Chondrocyte (in vitro differentiated cells): Measurements from ENCODE around the gene S100PBP. TPM values are rescaled to one million over a fixed set of nuclear protein-coding genes. Genes with fewer than 3 reads are reported as not detected.

Experiments used
- DNase-seq: peaks from one replicate; pipeline ENCODE4 v3.0.0; 2021; ENCODE audit warnings: mixed read lengths, low spot score
- H3K27ac Mint-ChIP-seq: one replicate; pipeline ENCODE4 v1.8.0; 2021; ENCODE audit warnings: mild to moderate bottlenecking, moderate library complexity, mixed read lengths; ENCODE audit not compliant: unreplicated experiment
- H3K27me3 Mint-ChIP-seq: 2 replicates; pipeline ENCODE4 v1.8.0; 2021; ENCODE audit warnings: low read depth, mixed read lengths
- H3K36me3 Mint-ChIP-seq: 2 replicates; pipeline ENCODE4 v1.8.0; 2021; ENCODE audit warnings: low read depth, mixed read lengths
- H3K4me1 Mint-ChIP-seq: 2 replicates; pipeline ENCODE4 v1.8.0; 2021; ENCODE audit warnings: low read depth, mild to moderate bottlenecking, mixed read lengths
- H3K4me3 Mint-ChIP-seq: one replicate; pipeline ENCODE4 v1.8.0; 2021; ENCODE audit warnings: mild to moderate bottlenecking, moderate library complexity, mixed read lengths; ENCODE audit not compliant: unreplicated experiment
- H3K9me3 Mint-ChIP-seq: 2 replicates; pipeline ENCODE4 v1.8.0; 2021; ENCODE audit warnings: low read depth, mixed read lengths
- total RNA-seq: library from RNA; stranded (reverse); gene quantifications from 3 replicates; pipeline ENCODE4 v1.2.1, GENCODE V29; 2021
- TF ChIP-seq, protein P1 (sequence below): fragments of 200-600 bp; sonication (generic); IDR thresholded peaks from 2 replicates; pipeline ENCODE4 v1.5.0; 2021; ENCODE audit warnings: antibody characterized with exemption, mild to moderate bottlenecking, moderate library complexity

S100PBP gene
- total RNA-seq, 1 donor from 2014 or later, result 40.5 TPM

DNA sequence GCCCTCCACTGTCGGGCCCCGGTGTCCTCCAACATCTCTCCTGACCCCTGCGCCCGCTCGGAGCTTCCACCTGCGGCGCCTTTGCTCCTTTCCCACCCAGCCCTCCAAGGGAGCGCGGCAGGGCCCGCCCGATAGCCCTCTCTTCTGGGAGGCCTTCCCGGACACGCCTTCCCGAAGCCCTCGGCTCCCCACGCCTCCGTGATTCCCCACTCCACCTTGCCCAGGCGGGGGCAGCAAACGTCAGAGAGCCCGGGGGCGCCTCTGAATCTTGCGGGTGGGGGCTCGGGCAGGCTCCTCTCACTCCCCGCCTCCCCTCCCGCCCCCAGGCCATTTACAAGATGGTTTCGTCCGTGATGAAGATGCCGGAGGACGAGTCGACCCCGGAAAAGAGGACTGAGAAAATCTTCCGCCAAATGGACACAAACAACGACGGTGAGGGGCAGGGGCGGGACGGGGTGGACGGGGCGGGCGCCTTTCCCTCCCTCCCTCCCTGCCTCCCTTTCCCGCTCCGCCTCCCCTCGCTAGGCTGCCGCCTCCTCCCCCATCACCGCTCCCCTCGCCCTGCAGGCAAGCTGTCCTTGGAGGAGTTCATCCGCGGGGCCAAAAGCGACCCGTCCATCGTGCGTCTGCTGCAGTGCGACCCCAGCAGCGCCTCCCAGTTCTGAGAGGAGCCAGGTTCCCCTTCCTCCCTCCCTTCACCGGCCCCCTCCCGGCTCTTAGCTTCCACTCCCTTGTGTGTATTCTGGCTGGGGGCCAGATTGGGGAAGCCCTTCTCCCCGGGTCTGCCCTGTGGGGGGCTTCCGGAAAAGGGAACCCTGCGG lies 76.0 kb downstream of the S100PBP start:
- H3K27ac Mint-ChIP-seq, result no peak overlapping the region
- H3K4me1 Mint-ChIP-seq, result peaks cover 14% of the 10 kb centered on the region
- no peaks in the 10 kb centered on the region for H3K9me3 Mint-ChIP-seq
- H3K36me3 Mint-ChIP-seq, result no peaks in the 10 kb centered on the region
- no peak for DNase-seq
- peaks cover 27% of the 10 kb centered on the region for H3K27me3 Mint-ChIP-seq
- TF ChIP-seq, protein P1, sequence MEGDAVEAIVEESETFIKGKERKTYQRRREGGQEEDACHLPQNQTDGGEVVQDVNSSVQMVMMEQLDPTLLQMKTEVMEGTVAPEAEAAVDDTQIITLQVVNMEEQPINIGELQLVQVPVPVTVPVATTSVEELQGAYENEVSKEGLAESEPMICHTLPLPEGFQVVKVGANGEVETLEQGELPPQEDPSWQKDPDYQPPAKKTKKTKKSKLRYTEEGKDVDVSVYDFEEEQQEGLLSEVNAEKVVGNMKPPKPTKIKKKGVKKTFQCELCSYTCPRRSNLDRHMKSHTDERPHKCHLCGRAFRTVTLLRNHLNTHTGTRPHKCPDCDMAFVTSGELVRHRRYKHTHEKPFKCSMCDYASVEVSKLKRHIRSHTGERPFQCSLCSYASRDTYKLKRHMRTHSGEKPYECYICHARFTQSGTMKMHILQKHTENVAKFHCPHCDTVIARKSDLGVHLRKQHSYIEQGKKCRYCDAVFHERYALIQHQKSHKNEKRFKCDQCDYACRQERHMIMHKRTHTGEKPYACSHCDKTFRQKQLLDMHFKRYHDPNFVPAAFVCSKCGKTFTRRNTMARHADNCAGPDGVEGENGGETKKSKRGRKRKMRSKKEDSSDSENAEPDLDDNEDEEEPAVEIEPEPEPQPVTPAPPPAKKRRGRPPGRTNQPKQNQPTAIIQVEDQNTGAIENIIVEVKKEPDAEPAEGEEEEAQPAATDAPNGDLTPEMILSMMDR, result peak; percentile 74
- H3K4me3 Mint-ChIP-seq, result peak overlapping the region; percentile 69

- peak overlapping the region; percentile 69 for H3K4me3 Mint-ChIP-seq
- peaks cover 24% of the 10 kb centered on the region for H3K27me3 Mint-ChIP-seq
- no peak overlapping the region for H3K27ac Mint-ChIP-seq
- no peaks in the 10 kb centered on the region for H3K36me3 Mint-ChIP-seq
- DNase-seq, result peak; percentile 52
- TF ChIP-seq, protein P1, result no peak
- no peaks in the 10 kb centered on the region for H3K9me3 Mint-ChIP-seq
- peaks cover 14% of the 10 kb centered on the region for H3K4me1 Mint-ChIP-seq
Observed at GRCh38 chr1:32894019-32894600, 76.7 kb downstream of the S100PBP start.

- TF ChIP-seq, protein P1, result no peak
- no peak overlapping the region for H3K4me3 Mint-ChIP-seq
- DNase-seq, result peak; percentile 63
- H3K4me1 Mint-ChIP-seq, result peaks cover 14% of the 10 kb centered on the region
- no peaks in the 10 kb centered on the region for H3K36me3 Mint-ChIP-seq
- peaks cover 19% of the 10 kb centered on the region for H3K27me3 Mint-ChIP-seq
- no peak overlapping the region for H3K27ac Mint-ChIP-seq
- no peaks in the 10 kb centered on the region for H3K9me3 Mint-ChIP-seq
Observed at GRCh38 chr1:32894681-32895080, 77.2 kb downstream of the S100PBP start.

DNA sequence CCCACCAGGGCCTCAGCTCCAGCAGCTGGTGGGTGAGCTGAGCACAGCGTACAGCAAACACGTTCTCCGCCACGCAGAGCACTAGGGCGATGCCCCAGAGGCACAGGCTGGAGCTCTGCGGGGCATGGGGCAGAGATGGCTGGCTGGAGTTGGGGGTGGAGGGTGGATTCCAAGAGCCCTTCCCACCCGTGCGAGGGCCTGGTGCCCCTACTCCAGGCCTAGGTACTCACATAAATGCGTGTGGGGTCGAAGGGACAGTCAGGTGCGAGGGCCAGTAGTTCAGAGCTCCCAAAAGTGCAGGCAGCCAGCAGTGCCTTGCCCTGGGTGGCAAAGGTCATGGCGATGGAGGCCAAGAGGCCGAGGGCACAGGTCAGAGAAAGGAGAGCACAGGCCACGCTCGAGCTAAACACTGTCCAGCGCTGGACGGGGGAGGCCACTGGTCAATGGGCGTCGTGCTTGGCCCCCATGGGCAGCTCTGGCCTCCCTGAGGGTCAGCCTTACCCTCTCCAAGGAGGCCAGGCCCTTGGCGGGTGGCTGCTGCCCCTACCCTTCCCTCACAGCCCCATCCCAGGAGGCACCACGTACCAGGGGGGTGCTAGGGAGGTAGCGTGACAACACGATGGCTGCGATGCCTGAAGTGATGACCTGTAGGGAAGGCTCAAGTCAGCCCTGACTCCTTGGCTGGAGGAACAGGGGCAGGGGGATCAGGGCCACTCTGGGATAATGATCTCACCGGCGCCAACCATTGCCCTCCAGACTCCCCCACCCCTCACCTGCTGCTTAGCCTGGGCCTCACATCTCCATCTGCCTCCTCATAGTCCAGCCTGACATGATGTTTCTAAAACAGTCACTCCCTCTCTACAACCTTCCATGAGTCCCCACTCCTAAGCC lies 78.1 kb downstream of the S100PBP start:
- peaks cover 17% of the 10 kb centered on the region for H3K4me1 Mint-ChIP-seq
- H3K27me3 Mint-ChIP-seq, result peaks cover 15% of the 10 kb centered on the region
- no peaks in the 10 kb centered on the region for H3K36me3 Mint-ChIP-seq
- TF ChIP-seq, protein P1, result no peak
- peak; percentile 70 for DNase-seq
- H3K27ac Mint-ChIP-seq, result no peak overlapping the region
- H3K4me3 Mint-ChIP-seq, result no peak overlapping the region
- H3K9me3 Mint-ChIP-seq, result no peaks in the 10 kb centered on the region

GRCh38 chr1:32896451-32896850 lies 79.0 kb downstream of the S100PBP start:
- no peak overlapping the region for H3K4me3 Mint-ChIP-seq
- no peak overlapping the region for H3K27ac Mint-ChIP-seq
- H3K9me3 Mint-ChIP-seq, result no peaks in the 10 kb centered on the region
- peak; percentile 56 for DNase-seq
- TF ChIP-seq, protein P1, result no peak
- H3K4me1 Mint-ChIP-seq, result peaks cover 20% of the 10 kb centered on the region
- H3K27me3 Mint-ChIP-seq, result peaks cover 10% of the 10 kb centered on the region
- no peaks in the 10 kb centered on the region for H3K36me3 Mint-ChIP-seq
